ENCODE results near the gene CPEB3.
"Not testable (repeated sequence)": the region's sequence is repeated elsewhere in the genome, so short reads cannot be mapped to it uniquely, and the experiment has no call there.

The CPEB3 gene

DNA sequence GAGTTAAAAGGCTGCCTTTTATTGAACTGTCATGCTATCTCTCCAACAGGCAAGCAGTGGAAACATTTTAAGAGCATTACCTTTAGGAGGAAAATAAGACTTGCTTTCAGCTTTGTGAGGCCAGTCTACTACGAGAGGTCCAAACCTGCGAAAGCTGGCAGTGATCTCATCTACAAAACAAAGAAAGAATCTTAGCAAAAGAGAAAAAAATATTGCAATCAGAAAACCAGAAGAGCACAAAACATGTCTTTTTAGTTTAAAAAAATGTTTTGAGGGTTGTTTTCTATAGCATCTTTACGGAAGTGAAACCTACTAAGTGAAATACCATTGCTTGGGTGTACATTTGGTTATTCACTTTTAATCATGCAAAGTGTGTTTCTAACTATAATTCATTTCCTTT is 147.9 kb downstream of the CPEB3 start:
- DNase-seq (ENCODE audit: low read depth in 3 of 3) = no peak

DNA sequence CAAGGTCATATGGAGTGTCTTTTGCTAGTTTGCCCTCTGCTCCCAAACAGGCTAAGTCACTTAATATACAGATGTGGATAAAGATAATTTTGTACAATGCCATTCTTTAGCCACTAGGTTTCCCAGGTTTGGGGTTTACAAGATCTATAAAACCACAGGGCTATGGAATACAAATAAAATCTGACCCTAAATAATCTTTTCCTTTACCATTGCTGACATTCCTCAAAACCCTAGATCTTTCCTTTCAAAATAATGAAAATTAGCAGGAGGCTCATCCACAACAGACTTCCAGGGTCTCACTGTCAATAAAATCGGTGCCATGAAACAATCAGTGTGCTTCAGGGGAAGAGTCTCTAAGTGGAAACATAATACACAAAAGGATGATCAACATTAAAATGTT is 148.4 kb downstream of the CPEB3 start:
- DNase-seq (ENCODE audit: low read depth in 3 of 3) = no peak

DNA sequence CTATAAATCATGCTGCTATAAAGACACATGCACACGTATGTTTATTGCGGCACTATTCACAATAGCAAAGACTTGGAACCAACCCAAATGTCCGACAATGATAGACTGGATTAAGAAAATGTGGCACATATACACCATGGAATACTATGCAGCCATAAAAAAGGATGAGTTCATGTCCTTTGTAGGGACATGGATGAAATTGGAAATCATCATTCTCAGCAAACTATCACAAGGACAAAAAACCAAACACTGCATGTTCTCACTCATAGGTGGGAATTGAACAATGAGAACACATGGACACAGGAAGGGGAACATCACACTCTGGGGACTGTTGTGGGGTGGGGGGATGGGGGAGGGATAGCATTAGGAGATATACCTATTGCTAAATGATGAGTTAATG is 149.7 kb downstream of the CPEB3 start:
- DNase-seq (ENCODE audit: low read depth in 3 of 3) = not testable (repeated sequence)

DNA sequence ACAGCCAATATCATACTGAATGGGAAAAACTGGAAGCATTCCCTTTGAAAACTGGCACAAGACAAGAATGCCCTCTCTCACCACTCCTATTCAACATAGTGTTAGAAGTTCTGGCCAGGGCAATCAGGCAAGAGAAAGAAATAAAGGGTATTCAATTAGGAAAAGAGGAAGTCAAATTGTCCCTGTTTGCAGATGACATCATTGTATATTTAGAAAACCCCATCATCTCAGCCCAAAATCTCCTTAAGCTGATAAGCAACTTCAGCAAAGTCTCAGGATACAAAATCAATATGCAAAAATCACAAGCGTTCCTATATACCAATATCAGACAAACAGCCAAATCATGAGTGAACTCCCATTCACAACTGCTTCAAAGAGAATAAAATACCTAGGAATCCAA is 156.8 kb downstream of the CPEB3 start:
- DNase-seq (ENCODE audit: low read depth in 3 of 3) = not testable (repeated sequence)

DNA sequence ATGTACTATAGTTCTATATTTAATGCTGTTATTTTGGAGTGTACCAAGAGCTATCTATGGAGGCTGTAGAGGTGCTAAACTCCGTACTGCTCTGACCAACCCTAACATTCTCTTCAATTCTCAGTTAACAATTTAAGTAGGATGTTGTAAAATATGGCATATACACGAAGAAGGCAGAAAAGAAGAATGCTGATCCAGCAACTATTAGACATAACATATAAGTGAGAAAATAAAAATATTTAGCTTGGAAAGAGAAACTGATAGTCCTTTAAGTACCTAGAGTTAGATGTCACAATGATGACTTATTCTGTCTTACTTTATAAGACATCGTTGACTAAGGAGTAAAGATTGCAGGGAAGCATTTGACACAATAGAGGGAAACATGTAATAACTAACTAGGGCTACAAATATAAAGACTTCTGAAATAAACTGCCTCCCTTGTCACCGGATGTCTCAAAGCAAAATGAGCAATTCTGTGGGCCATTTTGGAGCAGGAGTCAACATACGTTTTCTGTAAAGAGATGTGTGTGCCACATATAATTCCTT is 159.5 kb downstream of the CPEB3 start:
- no peak for DNase-seq (ENCODE audit: low read depth in 3 of 3)

DNA sequence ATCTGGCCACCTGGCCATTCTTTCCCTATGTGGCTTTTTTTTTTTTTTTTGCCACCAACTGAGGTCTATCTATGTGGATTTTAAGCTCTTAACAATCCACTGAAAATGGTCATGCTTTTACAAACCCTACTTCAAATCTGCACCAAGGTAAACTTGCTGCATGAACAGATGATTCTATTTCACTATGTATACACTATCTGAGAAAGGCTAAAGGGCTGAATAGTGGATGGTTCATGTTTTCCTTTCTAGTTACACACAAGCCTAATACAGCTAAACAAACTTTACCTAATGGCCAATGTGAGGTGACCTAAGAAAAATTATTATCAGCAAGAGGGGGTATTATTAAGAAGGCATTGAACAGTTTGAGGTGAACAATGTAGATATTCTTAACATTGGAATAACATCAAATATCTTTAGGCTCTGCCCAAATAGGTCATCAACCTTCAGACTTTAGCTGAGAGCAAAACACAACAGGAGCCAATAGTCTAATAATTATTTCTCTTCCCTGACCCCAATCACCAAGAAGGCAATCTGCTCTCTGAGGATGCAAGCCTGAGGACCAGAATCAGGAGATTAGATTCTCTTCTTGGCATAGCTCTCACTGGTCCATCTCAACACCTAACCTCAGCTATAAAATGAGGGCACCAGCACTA is 160.1 kb downstream of the CPEB3 start:
- DNase-seq (ENCODE audit: low read depth in 3 of 3) = no peak

DNA sequence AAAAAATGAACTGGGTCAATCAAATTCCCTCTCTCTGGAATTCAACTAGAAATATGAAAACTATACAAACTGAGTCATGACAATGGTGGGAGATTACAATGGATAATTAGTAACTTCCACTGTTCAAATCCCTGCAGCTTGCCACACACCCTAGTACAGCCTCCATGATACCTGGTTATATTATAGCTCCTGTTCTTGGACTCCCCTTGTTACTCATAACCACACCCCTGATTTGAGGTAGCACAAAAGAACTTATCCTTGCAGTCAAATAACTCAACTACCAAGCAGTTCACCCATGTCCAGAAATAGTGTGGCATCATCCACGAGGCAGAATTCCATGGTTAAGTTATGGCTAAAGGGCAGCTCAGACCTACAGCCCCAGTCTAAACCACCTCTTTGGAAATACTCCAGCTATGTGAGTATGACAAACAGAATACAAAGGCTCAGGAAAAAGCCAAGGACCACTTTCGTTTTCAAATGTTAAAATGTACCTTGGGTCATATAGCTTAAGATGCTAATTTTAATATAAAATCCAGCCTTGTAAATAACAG is 164.7 kb downstream of the CPEB3 start:
- no peak for DNase-seq (ENCODE audit: low read depth in 3 of 3)

DNA sequence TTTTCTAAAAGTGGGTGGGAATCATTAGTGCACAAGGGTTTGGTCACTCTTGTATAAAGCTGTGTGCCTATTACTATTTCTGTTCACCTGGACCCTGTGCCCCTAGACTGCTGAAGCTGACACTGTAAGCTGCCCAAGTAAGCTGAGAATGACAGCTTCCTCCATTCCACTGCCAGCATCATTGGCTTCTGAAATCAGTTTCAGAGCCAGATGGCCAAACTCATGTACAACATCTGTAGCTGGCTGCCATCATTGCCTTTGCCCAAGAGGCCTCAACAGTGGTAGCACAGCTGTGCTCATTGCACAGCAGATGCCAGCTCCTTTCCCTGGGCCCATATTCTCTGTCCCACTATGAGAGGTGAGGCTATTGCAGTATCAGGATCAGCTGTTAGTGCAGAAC is 165.7 kb downstream of the CPEB3 start:
- no peak for DNase-seq (ENCODE audit: low read depth in 3 of 3)

DNA sequence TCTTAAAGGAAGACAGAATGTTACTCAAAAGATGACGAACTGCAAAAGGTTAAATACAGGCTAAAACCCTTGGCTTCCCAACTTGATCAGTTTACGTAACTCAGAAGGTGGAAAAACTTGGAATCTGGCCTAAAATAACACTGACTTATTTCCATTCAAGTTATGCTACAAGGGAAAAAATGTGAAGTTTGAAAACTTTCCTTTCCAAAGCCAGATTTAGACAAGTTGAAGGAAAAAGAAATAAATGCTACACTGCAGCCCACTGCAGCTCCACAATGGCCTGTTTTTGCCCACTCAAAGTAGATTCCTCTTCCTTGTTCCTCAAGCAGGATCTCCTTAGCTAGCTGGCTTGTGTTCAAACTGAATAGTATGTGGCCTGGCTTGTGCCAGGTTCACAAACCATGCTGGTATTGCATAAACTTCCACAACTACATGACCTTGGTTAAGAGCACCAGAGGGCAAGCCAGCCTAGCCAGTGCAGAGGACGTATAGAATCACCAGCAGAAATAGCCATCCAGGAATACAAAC is 166.2 kb downstream of the CPEB3 start:
- DNase-seq (ENCODE audit: low read depth in 3 of 3) = no peak

DNA sequence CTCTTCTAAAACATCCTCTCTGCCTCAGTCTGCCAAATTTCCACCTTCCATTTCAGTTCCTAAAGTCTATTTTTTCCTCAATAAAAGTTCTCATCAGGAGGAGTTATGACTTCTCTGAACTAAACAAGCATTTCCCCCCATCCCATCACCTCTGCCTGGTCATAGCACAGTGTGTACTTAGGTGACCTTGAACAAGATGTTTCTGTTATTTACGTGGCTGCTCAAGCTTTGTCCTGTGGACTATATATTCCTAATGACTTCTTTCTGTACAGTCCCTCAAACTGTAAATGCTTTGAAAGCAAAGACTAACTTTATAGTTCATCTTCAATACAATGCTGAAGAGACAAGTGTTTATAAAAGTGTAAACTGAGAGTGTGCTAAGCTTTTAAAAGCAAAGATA is 166.9 kb downstream of the CPEB3 start:
- no peak for DNase-seq (ENCODE audit: low read depth in 3 of 3)

DNA sequence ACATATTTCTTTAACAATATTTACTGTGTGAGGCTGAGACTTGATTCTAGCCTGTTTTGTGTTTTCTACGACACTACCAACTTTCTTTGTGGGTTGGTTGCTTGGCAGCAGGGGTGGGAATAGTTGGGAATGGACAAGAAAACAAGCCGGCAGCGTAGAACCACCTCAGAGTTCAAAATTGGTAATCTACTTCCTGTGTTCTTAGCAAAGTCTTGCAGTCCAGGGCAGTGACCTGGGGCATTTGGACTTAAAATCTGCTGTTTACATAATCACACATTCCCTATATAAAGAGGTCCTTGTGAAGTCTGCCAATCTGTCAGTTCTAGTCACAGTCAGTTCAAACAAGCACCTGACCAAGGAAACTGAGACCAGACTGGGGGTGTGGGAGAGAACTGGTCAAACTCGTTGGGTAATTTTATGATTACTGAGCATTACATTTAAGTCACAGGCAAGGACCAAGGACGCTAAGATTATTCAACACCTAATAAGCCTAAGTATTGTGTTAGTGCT is 167.9 kb downstream of the CPEB3 start:
- DNase-seq (ENCODE audit: low read depth in 3 of 3) = no peak

DNA sequence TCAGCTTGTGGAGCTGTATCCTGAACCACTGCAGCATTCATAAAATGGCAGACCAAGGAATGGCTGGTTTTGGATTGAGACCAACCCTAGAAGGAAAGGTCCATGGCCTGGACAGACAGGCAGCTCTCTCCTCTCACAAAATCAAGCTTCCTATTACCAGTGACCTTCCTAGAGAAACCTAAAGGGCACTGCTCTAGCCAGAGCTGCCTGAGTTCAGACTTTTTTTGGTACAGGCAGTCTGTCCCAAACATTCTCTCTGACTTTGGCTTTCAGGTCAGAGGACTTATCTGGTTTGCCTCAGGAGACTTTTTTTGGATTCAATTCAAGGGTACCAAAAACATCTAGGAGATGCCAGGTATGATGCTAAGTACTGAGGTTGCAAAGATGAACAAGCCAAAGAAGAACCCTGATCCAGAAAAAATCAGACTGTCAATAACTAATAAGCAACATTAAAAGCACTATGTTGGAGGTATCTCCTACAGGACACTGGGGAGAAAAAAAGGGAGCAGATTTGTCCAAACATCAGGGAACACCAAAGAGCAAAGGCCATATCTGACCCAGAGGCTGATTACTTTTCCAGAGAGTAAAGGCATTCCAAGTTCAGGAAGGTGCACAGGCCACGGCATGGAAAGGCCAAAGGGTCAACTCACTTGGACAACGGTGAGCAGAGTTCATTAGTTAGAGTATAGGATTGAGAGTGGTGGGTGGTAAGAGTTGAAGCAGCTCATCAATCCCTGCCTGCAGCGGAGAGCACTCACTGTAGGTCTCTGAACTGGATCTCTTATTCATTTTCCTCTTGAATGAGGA is 169.0 kb downstream of the CPEB3 start:
- DNase-seq (ENCODE audit: low read depth in 3 of 3) = no peak

DNA sequence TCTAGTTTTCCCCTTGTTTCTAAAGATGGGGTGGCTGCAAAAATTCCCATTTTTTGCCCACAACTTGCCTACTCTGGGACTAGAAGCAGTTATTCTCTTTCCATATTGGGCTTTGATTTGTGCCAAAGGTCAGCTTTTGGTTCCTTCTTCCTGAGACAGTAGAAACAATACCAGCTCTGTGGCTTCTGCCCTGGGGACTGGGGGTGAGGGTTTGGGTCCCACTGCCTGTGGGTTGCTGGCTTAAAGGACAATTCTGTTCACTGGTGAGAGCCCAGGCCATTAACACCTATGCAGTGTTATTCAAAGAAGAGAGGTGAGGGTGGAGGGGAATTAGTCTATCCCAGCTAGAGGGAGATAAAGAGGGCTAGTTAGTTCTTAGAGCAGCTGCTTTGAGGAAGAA is 171.5 kb downstream of the CPEB3 start:
- DNase-seq (ENCODE audit: low read depth in 3 of 3) = no peak

DNA sequence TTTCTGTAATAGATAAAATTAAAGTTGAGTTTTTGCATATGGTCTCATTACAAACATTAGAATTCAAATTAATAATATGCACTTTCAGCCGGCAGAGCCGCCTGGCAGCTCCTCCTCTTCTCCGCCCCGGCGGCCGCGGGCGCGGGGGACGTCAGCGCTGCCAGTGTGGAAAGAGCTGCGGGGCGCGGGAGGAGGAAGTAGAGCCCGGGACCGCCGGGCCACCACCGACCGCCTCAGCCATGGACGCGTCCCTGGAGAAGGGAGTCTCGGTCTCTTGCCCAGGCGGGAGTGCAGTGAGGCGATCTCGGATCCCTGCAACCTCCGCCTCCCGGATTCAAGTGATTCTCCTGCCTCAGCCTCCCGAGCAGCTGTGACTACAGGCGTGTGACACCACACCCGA is 176.0 kb downstream of the CPEB3 start:
- DNase-seq (ENCODE audit: low read depth in 3 of 3) = not testable (repeated sequence)

DNA sequence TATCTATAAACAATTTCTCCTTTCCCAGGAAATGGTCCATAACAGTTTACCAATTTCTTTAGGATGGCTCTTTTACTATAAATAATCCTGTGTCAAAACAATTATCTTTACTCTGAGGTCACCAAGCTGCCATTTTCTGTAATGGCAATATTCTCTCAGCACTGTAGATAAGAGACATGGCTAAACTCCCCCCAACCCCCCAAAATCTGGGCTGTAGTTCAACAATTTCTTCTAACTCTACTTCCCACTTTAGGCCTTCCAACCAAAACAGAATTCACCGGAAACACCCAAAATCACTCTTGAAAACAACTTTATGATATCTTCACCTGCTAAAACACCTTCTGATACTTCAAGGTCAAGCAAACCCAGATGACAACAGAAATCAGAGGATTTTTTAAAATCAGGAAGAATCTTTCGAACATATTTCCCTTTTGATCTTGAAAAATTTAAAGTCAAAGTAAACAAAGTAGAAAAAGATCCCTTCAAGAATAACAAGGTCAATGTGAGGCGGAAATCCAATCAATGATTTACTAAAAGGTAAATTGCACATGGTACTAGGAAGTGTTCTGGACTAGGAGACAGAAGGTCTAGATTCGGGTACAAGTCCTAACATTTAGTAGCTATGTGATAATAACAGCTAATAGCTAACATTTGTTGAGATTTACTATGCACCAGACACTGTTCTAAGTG is 176.8 kb downstream of the CPEB3 start:
- no peak for DNase-seq (ENCODE audit: low read depth in 3 of 3)

DNA sequence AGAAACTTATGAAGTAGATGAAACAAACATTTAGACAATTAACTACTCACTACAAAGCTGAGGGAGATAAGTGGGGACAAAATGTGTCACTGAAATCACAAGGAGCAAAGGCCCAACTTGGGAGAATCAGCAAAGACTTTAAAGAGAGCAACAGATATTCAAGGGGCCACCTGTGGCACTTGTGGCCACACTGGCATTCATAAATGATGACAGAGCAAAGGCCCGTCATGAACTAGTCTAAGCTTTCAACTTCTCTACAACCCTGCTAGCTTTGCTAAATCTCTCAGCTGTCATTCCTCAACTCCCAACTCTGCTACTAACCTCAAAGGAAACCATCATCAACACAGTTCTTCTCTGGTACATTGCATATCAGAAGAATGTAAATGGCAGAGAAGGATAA is 178.4 kb downstream of the CPEB3 start:
- DNase-seq (ENCODE audit: low read depth in 3 of 3) = no peak

DNA sequence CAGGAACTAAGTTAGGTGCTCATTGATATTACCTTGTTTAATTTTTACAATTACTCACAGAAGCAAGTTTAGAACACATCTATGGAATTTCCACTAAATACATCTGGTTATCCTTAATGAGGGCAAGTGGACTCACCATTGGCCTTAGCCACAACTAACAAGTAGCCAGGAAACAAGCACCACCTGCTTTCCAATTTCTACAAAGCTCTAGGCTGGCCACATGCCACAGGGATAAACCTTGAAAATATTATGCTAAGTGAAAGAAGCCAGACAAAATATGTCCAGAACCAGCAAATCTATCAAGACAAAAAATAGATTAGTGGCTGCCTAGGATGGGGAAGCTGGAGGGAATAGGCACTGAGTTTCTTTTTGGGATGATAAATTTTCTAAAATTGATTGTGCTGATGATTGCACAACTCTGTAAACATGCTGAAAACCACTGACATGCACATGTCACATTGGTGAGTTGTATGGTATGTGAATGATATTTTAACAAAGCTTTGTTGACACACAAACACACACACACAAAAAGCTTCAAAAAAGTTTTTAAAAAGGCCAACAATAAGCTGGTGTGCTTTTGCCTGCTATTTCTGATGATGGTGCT is 179.4 kb downstream of the CPEB3 start:
- DNase-seq (ENCODE audit: low read depth in 3 of 3) = no peak

DNA sequence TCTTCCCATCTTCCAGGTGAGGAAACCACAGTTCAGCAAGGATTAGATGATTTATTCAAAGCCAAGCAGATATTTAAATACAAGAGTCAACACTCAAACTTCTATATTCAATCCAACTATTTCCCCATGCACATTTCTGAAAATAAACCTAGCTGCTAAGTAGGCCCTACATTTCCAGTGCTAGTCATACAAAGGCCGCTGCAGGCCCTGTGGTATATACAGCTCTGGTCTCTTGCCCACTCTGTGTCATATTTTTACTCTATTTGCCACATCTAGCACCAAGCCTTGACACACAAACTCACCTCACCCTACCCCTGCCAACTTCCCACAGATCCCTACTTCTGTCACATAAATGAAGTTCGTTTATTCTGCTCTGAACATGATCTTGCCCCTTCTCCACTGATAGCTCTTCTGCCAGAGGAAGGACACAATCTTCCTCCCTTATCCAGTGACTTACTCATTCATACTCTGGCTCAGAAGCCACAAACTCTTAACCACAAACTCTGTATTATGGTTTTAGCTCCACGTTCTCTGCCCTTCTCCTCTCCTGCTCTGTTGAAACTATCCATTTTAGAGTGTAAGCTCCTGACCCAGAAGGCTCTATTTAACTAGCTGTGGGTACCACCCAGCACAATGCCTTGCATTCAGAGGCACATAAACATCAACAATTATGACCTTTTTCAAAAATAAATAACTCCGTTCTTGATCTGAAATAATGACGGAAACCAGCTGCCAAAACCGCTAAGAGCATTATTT is 180.7 kb downstream of the CPEB3 start:
- no peak for DNase-seq (ENCODE audit: low read depth in 3 of 3)

DNA sequence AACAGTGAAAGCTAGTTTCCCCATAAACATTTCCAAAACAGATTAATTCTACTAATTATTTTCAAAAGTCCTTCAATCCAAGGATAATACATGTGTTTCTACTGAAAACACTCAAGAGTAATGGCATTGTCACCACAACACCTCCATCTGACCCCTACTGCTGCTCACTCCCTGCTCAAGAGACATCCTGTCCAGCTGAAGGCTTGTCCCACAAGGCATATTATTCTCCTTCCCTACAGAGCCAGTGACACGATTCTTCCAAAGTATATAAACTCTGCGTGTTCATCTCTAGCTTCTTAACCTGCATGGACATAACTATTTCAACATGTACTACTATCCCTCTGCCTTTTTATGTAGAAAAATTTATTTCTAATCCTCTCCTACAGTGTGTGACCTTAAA is 182.1 kb downstream of the CPEB3 start:
- no peak for DNase-seq (ENCODE audit: low read depth in 3 of 3)

DNA sequence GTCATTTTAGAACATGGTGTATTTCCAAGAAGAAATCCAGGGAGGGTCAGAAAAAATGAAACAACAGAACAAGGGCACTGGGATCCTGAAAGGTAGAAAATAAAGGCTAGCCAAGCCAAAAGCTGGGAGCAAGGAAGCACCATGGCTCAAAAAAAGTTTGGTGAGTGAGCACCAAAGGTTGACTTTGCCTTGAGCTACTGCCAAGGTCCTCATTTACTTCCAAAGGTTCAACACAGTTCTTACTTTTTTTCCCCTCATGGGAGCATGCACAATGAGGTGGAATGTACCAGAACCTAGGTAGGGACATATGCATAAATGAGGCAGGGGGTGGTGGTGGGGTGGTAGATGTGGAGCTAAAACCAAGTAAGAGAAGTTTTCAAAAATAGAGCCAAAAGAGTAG is 182.8 kb downstream of the CPEB3 start:
- DNase-seq (ENCODE audit: low read depth in 3 of 3) = no peak

Data from stimulated activated CD4-positive, alpha-beta T cell treated with anti-CD3 and anti-CD28 coated beads, TNF-alpha, amount 100 ng/mL, for 48 hours (primary cell).